SU-DHL-6 (cell line): ENCODE results near the gene ZNF844.
"Not testable (repeated sequence)": the region's sequence is repeated elsewhere in the genome, so short reads cannot be mapped to it uniquely, and the experiment has no call there.

Experiments used
- CTCF ChIP-seq: fragments of 200-600 bp; sonication (generic); IDR thresholded peaks from one replicate; pipeline ENCODE4 v1.5.1; 2017; ENCODE audit warnings: antibody characterized with exemption, mild to moderate bottlenecking, low read length, moderate library complexity; ENCODE audit not compliant: insufficient read depth, poor library complexity, severe bottlenecking
- EZH2phosphoT487 ChIP-seq: fragments of 200-600 bp; sonication (generic), shearing (Covaris generic); conservative IDR thresholded peaks from 2 replicates; pipeline ENCODE4 v1.6.1; 2018; ENCODE audit warnings: mild to moderate bottlenecking, antibody characterized with exemption, low read length, moderate library complexity, mixed read lengths

GRCh38 chr19:12076331-12076730 lies 11.8 kb downstream of the ZNF844 start:
- not testable (repeated sequence) for TF ChIP-seq CTCF, EZH2phosphoT487
